NCI-H1092 treated with DMSO at 0.1 percent for 48 hours (cell line): ENCODE results near the gene MYRIP.
"Not testable (repeated sequence)": the region's sequence is repeated elsewhere in the genome, so short reads cannot be mapped to it uniquely, and the experiment has no call there.

ENCODE experiments used
- DNase-seq: peaks from one replicate; lab custom pipeline; 2025; lab: John Stamatoyannopoulos, UW

MYRIP gene

GRCh38 chr3:39971559-39972031 lies 162.2 kb downstream of the MYRIP start:
- DNase-seq, result no peak

- DNase-seq, result no peak
Observed at GRCh38 chr3:39972508-39972907, 163.1 kb downstream of the MYRIP start.

- no peak for DNase-seq
Observed at GRCh38 chr3:39977058-39977794, 167.8 kb downstream of the MYRIP start.

- DNase-seq, result no peak
Observed at GRCh38 chr3:39978308-39978707, 168.9 kb downstream of the MYRIP start.

GRCh38 chr3:39980058-39980457 lies 170.6 kb downstream of the MYRIP start:
- DNase-seq, result no peak

GRCh38 chr3:39980781-39981180 lies 171.4 kb downstream of the MYRIP start:
- no peak for DNase-seq

GRCh38 chr3:39981547-39982184 lies 172.3 kb downstream of the MYRIP start:
- no peak for DNase-seq

- no peak for DNase-seq
Observed at GRCh38 chr3:39982665-39983357, 173.4 kb downstream of the MYRIP start.

GRCh38 chr3:39989746-39990145 lies 180.3 kb downstream of the MYRIP start:
- DNase-seq, result no peak

- DNase-seq, result peak; percentile 15
Observed at GRCh38 chr3:39990532-39990931, 181.1 kb downstream of the MYRIP start.

GRCh38 chr3:40008796-40009195 lies 199.4 kb downstream of the MYRIP start:
- no peak for DNase-seq

GRCh38 chr3:40009991-40010390 lies 200.6 kb downstream of the MYRIP start:
- no peak for DNase-seq

- DNase-seq, result no peak
Observed at GRCh38 chr3:40012381-40012780, 203.0 kb downstream of the MYRIP start.

GRCh38 chr3:40016391-40016790 lies 207.0 kb downstream of the MYRIP start:
- no peak for DNase-seq

- no peak for DNase-seq
Observed at GRCh38 chr3:40018369-40018768, 209.0 kb downstream of the MYRIP start.

GRCh38 chr3:40019376-40019775 lies 210.0 kb downstream of the MYRIP start:
- DNase-seq, result no peak

GRCh38 chr3:40020689-40021088 lies 211.3 kb downstream of the MYRIP start:
- DNase-seq, result no peak

GRCh38 chr3:40021338-40021737 lies 211.9 kb downstream of the MYRIP start:
- no peak for DNase-seq

- no peak for DNase-seq
Observed at GRCh38 chr3:40022297-40022827, 213.0 kb downstream of the MYRIP start.

GRCh38 chr3:40024526-40024925 lies 215.1 kb downstream of the MYRIP start:
- DNase-seq, result no peak

GRCh38 chr3:40025892-40026291 lies 216.5 kb downstream of the MYRIP start:
- not testable (repeated sequence) for DNase-seq

- no peak for DNase-seq
Observed at GRCh38 chr3:40035177-40035576, 225.8 kb downstream of the MYRIP start.

GRCh38 chr3:40037582-40037981 lies 228.2 kb downstream of the MYRIP start:
- no peak for DNase-seq
